GM23338 (cell line): Measurements from ENCODE around the gene IGSF9B. TPM values are rescaled to one million over a fixed set of nuclear protein-coding genes. Genes with fewer than 3 reads are reported as not detected.

Experiments used
- ATAC-seq: fragments of 200-7000 bp; cut with Tn5 transposase; 3 replicates; pipeline ENCODE4 v1.9.1; 2020
- DNase-seq: peaks from one replicate; pipeline ENCODE4 v3.0.0-alpha.2; 2015; ENCODE audit warnings: low spot score
- H2AFZ ChIP-seq: fragments of 200-600 bp; sonication (generic); 2 replicates; pipeline ENCODE4 v1.8.0; 2016; ENCODE audit warnings: antibody characterized with exemption, mild to moderate bottlenecking, moderate library complexity
- H3F3A ChIP-seq: fragments of 200-600 bp; sonication (generic); replicated peaks from 2 replicates; pipeline ENCODE4 v1.8.0; 2017; ENCODE audit warnings: antibody characterized with exemption, mixed run types, low read depth
- H3K27ac ChIP-seq: fragments of 200-600 bp; sonication (generic); 2 replicates; pipeline ENCODE4 v1.6.1; 2016; ENCODE audit warnings: low read depth
- H3K27me3 ChIP-seq: fragments of 200-600 bp; sonication (generic); 2 replicates; pipeline ENCODE4 v1.8.0; 2016; ENCODE audit warnings: mild to moderate bottlenecking, mixed run types, moderate library complexity; ENCODE audit not compliant: insufficient read depth
- H3K36me3 ChIP-seq: fragments of 200-600 bp; sonication (generic); 2 replicates; pipeline ENCODE4 v1.8.0; 2016; ENCODE audit warnings: mild to moderate bottlenecking; ENCODE audit not compliant: insufficient read depth
- H3K4me1 ChIP-seq: fragments of 200-600 bp; sonication (generic); 2 replicates; pipeline ENCODE4 v1.8.0; 2016; ENCODE audit warnings: mild to moderate bottlenecking, moderate library complexity; ENCODE audit not compliant: insufficient read depth
- H3K4me2 ChIP-seq: fragments of 200-600 bp; sonication (generic); 2 replicates; pipeline ENCODE4 v1.7.1; 2017; ENCODE audit warnings: mixed run types
- H3K4me3 ChIP-seq: fragments of 200-600 bp; sonication (generic); 2 replicates; pipeline ENCODE4 v1.6.1; 2016; ENCODE audit warnings: mixed run types
- H3K79me2 ChIP-seq: fragments of 200-600 bp; sonication (generic); replicated peaks from 2 replicates; pipeline ENCODE4 v1.8.0; 2017; ENCODE audit warnings: mild to moderate bottlenecking; ENCODE audit not compliant: insufficient read depth
- H3K9me2 ChIP-seq: fragments of 200-600 bp; sonication (generic); 2 replicates; pipeline ENCODE4 v1.8.0; 2017; ENCODE audit not compliant: insufficient read depth
- H4K20me1 ChIP-seq: fragments of 200-600 bp; sonication (generic); replicated peaks from 2 replicates; pipeline ENCODE4 v1.8.0; 2017; ENCODE audit warnings: mild to moderate bottlenecking; ENCODE audit not compliant: insufficient read depth
- H3K27ac Mint-ChIP-seq: 2 replicates; pipeline ENCODE4 v1.8.0; 2020; ENCODE audit warnings: inconsistent platforms, mild to moderate bottlenecking, moderate library complexity, mixed read lengths
- H3K27me3 Mint-ChIP-seq: 3 replicates; pipeline ENCODE4 v1.8.0; 2022; ENCODE audit warnings: low read depth, mild to moderate bottlenecking, moderate library complexity, mixed read lengths, inconsistent platforms; ENCODE audit not compliant: insufficient read depth, poor library complexity
- H3K36me3 Mint-ChIP-seq: 3 replicates; pipeline ENCODE4 v1.8.0; 2021; ENCODE audit warnings: low read depth, mild to moderate bottlenecking, inconsistent platforms, moderate library complexity, mixed read lengths
- H3K4me1 Mint-ChIP-seq: 3 replicates; pipeline ENCODE4 v1.8.0; 2020; ENCODE audit warnings: mild to moderate bottlenecking, inconsistent platforms, mixed read lengths
- H3K4me3 Mint-ChIP-seq: 3 replicates; pipeline ENCODE4 v1.8.0; 2021; ENCODE audit warnings: moderate library complexity, mild to moderate bottlenecking, inconsistent platforms, mixed read lengths
- H3K9me3 Mint-ChIP-seq: 3 replicates; pipeline ENCODE4 v1.8.0; 2020; ENCODE audit warnings: moderate library complexity, mild to moderate bottlenecking, inconsistent platforms, mixed read lengths
- CREB1 ChIP-seq: fragments of 250-450 bp; sonication (Bioruptor Pico); IDR thresholded peaks from 2 replicates; pipeline ENCODE4 v1.5.0; 2020; ENCODE audit warnings: low read depth, mild to moderate bottlenecking, moderate library complexity
- EZH2 ChIP-seq: fragments of 200-600 bp; sonication (generic); IDR thresholded peaks from one replicate; pipeline ENCODE4 v1.8.0; 2017; ENCODE audit warnings: antibody characterized with exemption, mild to moderate bottlenecking, low read depth; ENCODE audit not compliant: unreplicated experiment
- EZH2phosphoT487 ChIP-seq: fragments of 200-600 bp; sonication (generic); IDR thresholded peaks from one replicate; pipeline ENCODE4 v1.8.1; 2018; ENCODE audit warnings: antibody characterized with exemption; ENCODE audit not compliant: unreplicated experiment
- JUNB ChIP-seq: IDR thresholded peaks from one replicate; pipeline ENCODE4 v1.6.1; 2016; ENCODE audit warnings: antibody characterized with exemption; ENCODE audit not compliant: unreplicated experiment
- NANOG ChIP-seq: IDR thresholded peaks from 2 replicates; pipeline ENCODE4 v1.6.1; 2016; ENCODE audit warnings: antibody characterized with exemption, borderline replicate concordance
- POLR2AphosphoS5 ChIP-seq: IDR thresholded peaks from 2 replicates; pipeline ENCODE4 v1.6.1; 2016; ENCODE audit warnings: antibody characterized with exemption, low read depth
- STAT1 ChIP-seq: IDR thresholded peaks from one replicate; pipeline ENCODE4 v1.6.1; 2016; ENCODE audit warnings: antibody characterized with exemption; ENCODE audit not compliant: unreplicated experiment
- ZNF114 ChIP-seq: fragments of 250-450 bp; sonication (Bioruptor Pico); IDR thresholded peaks from 2 replicates; pipeline ENCODE4 v1.5.0; 2020; ENCODE audit warnings: mild to moderate bottlenecking, moderate library complexity
- ZNF331 ChIP-seq: fragments of 250-450 bp; sonication (Bioruptor Pico); IDR thresholded peaks from 2 replicates; pipeline ENCODE4 v1.5.0; 2020; ENCODE audit warnings: low read depth, mild to moderate bottlenecking, moderate library complexity
- polyA plus RNA-seq: library from polyadenylated mRNA; unstranded; fragments of >200 nt; fragmentation: Nextera tagmentation; extraction: Ambion mirVana; gene quantifications from 2 replicates; pipeline ENCODE4 v1.2.1, GENCODE V29; 2016
- total RNA-seq: library from RNA; depleted of rRNA; stranded (reverse); fragments of >200 nt; shearing (Covaris generic); gene quantifications from 2 replicates; pipeline ENCODE4 v1.2.3, GENCODE V29; 2014
- TF ChIP-seq, protein P1 (sequence below): IDR thresholded peaks from one replicate; pipeline ENCODE4 v1.6.1; 2018; ENCODE audit warnings: antibody characterized with exemption; ENCODE audit not compliant: unreplicated experiment
- TF ChIP-seq, protein P2 (sequence below): fragments of 250-450 bp; sonication (Bioruptor Pico); IDR thresholded peaks from 2 replicates; pipeline ENCODE4 v1.5.0; 2020; ENCODE audit warnings: mild to moderate bottlenecking, moderate library complexity
- TF ChIP-seq, protein P3 (sequence below), 2 experiments: fragments of 200-600 bp in 1 of 2; sonication (generic) in 1 of 2; conservative IDR thresholded peaks; 2 replicates each; pipeline versions ENCODE4 v1.5.1 to v1.6.1; 2016 to 2017; ENCODE audit warnings: antibody characterized with exemption in 2 of 2, low read depth in 2 of 2, mild to moderate bottlenecking in 2 of 2, moderate library complexity in 1 of 2
- TF ChIP-seq, protein P4 (sequence below): IDR thresholded peaks from 2 replicates; pipeline ENCODE4 v1.6.1; 2016; ENCODE audit warnings: antibody characterized with exemption

Gene IGSF9B
- total and polyA plus RNA-seq, 2 experiments from 2014 or later: 8.7 to 51.2 TPM

DNA sequence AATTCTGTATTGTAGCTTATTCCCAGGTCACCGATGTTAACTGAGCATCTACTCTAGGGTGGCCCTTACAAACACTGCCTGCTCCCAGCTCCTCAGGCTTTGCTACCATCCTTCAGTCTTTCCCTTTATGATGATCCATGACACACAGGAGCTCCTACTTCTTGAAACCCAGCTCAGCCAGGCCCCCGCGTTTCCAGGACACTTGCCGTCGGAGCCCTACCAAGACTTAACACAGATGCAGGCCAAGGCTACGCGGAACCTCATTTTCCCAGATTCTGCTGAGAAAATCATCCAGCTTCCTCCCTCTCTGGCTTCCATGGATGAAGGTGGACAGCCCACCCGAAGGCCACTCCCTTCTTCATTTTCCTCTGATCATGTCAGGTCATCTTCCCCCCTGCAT is 18.6 kb downstream of the IGSF9B start:
- peaks cover 6% of the 10 kb centered on the region for H4K20me1 ChIP-seq
- H3K4me1 Mint-ChIP-seq: no peaks in the 10 kb centered on the region; the same call in 2 of the 3 replicates
- TF ChIP-seq EZH2 (no peak), JUNB (no peak), STAT1 (no peak), ZNF114 (CRISPR knock-in tag) (no peak), ZNF331 (CRISPR knock-in tag) (no peak), NANOG (no peak), POLR2AphosphoS5 (no peak), EZH2phosphoT487 (no peak), CREB1 (CRISPR knock-in tag) (no peak)
- TF ChIP-seq, protein P1, sequence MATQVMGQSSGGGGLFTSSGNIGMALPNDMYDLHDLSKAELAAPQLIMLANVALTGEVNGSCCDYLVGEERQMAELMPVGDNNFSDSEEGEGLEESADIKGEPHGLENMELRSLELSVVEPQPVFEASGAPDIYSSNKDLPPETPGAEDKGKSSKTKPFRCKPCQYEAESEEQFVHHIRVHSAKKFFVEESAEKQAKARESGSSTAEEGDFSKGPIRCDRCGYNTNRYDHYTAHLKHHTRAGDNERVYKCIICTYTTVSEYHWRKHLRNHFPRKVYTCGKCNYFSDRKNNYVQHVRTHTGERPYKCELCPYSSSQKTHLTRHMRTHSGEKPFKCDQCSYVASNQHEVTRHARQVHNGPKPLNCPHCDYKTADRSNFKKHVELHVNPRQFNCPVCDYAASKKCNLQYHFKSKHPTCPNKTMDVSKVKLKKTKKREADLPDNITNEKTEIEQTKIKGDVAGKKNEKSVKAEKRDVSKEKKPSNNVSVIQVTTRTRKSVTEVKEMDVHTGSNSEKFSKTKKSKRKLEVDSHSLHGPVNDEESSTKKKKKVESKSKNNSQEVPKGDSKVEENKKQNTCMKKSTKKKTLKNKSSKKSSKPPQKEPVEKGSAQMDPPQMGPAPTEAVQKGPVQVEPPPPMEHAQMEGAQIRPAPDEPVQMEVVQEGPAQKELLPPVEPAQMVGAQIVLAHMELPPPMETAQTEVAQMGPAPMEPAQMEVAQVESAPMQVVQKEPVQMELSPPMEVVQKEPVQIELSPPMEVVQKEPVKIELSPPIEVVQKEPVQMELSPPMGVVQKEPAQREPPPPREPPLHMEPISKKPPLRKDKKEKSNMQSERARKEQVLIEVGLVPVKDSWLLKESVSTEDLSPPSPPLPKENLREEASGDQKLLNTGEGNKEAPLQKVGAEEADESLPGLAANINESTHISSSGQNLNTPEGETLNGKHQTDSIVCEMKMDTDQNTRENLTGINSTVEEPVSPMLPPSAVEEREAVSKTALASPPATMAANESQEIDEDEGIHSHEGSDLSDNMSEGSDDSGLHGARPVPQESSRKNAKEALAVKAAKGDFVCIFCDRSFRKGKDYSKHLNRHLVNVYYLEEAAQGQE: no peak
- TF ChIP-seq, protein P2, sequence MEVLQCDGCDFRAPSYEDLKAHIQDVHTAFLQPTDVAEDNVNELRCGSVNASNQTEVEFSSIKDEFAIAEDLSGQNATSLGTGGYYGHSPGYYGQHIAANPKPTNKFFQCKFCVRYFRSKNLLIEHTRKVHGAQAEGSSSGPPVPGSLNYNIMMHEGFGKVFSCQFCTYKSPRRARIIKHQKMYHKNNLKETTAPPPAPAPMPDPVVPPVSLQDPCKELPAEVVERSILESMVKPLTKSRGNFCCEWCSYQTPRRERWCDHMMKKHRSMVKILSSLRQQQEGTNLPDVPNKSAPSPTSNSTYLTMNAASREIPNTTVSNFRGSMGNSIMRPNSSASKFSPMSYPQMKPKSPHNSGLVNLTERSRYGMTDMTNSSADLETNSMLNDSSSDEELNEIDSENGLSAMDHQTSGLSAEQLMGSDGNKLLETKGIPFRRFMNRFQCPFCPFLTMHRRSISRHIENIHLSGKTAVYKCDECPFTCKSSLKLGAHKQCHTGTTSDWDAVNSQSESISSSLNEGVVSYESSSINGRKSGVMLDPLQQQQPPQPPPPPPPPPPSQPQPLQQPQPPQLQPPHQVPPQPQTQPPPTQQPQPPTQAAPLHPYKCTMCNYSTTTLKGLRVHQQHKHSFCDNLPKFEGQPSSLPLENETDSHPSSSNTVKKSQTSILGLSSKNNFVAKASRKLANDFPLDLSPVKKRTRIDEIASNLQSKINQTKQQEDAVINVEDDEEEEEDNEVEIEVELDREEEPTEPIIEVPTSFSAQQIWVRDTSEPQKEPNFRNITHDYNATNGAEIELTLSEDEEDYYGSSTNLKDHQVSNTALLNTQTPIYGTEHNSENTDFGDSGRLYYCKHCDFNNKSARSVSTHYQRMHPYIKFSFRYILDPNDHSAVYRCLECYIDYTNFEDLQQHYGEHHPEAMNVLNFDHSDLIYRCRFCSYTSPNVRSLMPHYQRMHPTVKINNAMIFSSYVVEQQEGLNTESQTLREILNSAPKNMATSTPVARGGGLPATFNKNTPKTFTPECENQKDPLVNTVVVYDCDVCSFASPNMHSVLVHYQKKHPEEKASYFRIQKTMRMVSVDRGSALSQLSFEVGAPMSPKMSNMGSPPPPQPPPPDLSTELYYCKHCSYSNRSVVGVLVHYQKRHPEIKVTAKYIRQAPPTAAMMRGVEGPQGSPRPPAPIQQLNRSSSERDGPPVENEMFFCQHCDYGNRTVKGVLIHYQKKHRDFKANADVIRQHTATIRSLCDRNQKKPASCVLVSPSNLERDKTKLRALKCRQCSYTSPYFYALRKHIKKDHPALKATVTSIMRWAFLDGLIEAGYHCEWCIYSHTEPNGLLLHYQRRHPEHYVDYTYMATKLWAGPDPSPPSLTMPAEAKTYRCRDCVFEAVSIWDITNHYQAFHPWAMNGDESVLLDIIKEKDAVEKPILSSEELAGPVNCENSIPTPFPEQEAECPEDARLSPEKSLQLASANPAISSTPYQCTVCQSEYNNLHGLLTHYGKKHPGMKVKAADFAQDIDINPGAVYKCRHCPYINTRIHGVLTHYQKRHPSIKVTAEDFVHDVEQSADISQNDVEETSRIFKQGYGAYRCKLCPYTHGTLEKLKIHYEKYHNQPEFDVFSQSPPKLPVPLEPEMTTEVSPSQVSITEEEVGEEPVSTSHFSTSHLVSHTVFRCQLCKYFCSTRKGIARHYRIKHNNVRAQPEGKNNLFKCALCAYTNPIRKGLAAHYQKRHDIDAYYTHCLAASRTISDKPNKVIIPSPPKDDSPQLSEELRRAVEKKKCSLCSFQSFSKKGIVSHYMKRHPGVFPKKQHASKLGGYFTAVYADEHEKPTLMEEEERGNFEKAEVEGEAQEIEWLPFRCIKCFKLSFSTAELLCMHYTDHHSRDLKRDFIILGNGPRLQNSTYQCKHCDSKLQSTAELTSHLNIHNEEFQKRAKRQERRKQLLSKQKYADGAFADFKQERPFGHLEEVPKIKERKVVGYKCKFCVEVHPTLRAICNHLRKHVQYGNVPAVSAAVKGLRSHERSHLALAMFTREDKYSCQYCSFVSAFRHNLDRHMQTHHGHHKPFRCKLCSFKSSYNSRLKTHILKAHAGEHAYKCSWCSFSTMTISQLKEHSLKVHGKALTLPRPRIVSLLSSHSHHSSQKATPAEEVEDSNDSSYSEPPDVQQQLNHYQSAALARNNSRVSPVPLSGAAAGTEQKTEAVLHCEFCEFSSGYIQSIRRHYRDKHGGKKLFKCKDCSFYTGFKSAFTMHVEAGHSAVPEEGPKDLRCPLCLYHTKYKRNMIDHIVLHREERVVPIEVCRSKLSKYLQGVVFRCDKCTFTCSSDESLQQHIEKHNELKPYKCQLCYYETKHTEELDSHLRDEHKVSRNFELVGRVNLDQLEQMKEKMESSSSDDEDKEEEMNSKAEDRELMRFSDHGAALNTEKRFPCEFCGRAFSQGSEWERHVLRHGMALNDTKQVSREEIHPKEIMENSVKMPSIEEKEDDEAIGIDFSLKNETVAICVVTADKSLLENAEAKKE (CRISPR knock-in tag): no peak
- TF ChIP-seq, protein P3, sequence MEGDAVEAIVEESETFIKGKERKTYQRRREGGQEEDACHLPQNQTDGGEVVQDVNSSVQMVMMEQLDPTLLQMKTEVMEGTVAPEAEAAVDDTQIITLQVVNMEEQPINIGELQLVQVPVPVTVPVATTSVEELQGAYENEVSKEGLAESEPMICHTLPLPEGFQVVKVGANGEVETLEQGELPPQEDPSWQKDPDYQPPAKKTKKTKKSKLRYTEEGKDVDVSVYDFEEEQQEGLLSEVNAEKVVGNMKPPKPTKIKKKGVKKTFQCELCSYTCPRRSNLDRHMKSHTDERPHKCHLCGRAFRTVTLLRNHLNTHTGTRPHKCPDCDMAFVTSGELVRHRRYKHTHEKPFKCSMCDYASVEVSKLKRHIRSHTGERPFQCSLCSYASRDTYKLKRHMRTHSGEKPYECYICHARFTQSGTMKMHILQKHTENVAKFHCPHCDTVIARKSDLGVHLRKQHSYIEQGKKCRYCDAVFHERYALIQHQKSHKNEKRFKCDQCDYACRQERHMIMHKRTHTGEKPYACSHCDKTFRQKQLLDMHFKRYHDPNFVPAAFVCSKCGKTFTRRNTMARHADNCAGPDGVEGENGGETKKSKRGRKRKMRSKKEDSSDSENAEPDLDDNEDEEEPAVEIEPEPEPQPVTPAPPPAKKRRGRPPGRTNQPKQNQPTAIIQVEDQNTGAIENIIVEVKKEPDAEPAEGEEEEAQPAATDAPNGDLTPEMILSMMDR (conservative IDR thresholded peaks at IDR 0.05; ENCODE audit: low read depth in 2 of 2): no peak
- TF ChIP-seq, protein P4, sequence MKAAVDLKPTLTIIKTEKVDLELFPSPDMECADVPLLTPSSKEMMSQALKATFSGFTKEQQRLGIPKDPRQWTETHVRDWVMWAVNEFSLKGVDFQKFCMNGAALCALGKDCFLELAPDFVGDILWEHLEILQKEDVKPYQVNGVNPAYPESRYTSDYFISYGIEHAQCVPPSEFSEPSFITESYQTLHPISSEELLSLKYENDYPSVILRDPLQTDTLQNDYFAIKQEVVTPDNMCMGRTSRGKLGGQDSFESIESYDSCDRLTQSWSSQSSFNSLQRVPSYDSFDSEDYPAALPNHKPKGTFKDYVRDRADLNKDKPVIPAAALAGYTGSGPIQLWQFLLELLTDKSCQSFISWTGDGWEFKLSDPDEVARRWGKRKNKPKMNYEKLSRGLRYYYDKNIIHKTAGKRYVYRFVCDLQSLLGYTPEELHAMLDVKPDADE: no peak
- H3K27ac ChIP-seq: no peak overlapping the region
- H3K27me3 Mint-ChIP-seq: peaks cover 2% of the 10 kb centered on the region
- H3K9me3 Mint-ChIP-seq: no peaks in the 10 kb centered on the region; the same call in 2 of the 3 replicates
- ATAC-seq: no peak
- peaks cover 79% of the 10 kb centered on the region for H3K36me3 Mint-ChIP-seq
- H3K4me1 ChIP-seq: no peaks in the 10 kb centered on the region
- peaks cover 7% of the 10 kb centered on the region for H3K36me3 ChIP-seq
- H2AFZ ChIP-seq: no peak overlapping the region
- H3F3A ChIP-seq: no peaks in the 10 kb centered on the region
- H3K27me3 ChIP-seq: no peaks in the 10 kb centered on the region
- peaks cover 15% of the 10 kb centered on the region for H3K79me2 ChIP-seq
- DNase-seq: no peak
- H3K4me3 Mint-ChIP-seq: no peak overlapping the region
- no peak overlapping the region for H3K27ac Mint-ChIP-seq
- H3K4me2 ChIP-seq: no peak overlapping the region
- no peaks in the 10 kb centered on the region for H3K9me2 ChIP-seq
- H3K4me3 ChIP-seq: no peak overlapping the region
